Measurements from ENCODE around the gene ARHGAP15.

The ARHGAP15 gene

GRCh38 chr2:143280097-143280757 is 151.0 kb downstream of the ARHGAP15 start:
- DNase-seq: no peak

- DNase-seq: no peak
Observed at GRCh38 chr2:143282684-143283083, 153.5 kb downstream of the ARHGAP15 start.

GRCh38 chr2:143284087-143284675 is 155.0 kb downstream of the ARHGAP15 start:
- peak; percentile 62 for DNase-seq

GRCh38 chr2:143289025-143289424 is 159.8 kb downstream of the ARHGAP15 start:
- DNase-seq: no peak

DNA sequence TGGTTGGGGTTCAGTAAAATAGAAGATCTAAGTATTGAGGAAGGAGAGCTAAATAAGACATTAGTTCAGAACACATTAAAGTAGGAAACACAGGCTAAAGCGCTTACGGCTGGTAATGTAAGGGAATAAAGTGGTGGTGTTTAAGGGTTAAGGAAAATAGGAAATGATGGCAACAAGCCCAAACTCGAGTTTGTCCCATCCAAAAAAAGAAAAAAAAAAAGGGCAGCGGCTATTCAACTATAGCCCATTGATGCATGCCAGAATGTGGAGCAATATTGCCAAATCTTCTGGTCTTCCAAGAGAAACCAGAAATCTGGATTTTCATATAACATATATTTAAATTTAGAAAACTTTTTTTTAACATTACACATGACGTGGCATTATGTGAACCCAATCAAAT is 161.0 kb downstream of the ARHGAP15 start:
- no peak for DNase-seq

GRCh38 chr2:143294068-143294467 is 164.8 kb downstream of the ARHGAP15 start:
- no peak for DNase-seq

DNA sequence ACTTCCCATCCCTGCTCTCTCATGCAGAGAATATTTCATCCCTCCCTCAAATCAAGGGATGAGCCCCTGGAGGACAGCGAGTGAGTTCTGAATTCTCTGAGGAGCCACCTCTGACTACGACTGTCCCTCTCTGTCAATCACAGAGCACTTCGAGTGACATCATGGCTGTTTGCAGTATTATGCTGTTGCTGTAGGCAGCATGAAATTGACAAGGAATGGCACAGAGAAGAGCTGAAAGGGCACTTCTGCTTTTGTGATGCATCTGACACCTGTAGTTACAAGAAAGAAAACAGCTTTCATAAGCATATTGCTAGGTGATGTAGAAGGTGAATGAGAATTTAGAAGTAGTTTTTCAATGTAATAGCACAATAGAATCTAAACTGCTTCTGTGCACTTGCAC is 166.9 kb downstream of the ARHGAP15 start:
- no peak for DNase-seq

- DNase-seq: no peak
Observed at GRCh38 chr2:143297182-143297581, 168.0 kb downstream of the ARHGAP15 start.

DNA sequence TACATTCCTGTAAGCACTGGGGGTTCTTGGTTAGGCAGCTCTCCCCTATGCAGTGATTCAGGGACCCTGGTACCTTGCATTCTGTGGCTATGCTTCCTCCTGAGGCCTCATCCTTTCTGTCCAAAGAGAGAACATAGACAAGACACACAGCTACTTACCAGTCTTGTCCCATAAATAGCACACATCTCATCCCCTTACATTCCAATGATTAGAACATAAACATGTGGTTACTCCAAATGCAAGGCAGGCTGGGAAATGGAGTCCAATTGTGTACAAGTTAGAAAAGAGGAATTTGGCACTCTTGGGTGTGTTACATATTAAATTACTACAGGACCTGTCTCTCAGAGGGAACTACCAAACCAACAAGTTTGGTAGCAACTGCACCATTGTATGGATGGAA is 171.3 kb downstream of the ARHGAP15 start:
- no peak for DNase-seq

DNA sequence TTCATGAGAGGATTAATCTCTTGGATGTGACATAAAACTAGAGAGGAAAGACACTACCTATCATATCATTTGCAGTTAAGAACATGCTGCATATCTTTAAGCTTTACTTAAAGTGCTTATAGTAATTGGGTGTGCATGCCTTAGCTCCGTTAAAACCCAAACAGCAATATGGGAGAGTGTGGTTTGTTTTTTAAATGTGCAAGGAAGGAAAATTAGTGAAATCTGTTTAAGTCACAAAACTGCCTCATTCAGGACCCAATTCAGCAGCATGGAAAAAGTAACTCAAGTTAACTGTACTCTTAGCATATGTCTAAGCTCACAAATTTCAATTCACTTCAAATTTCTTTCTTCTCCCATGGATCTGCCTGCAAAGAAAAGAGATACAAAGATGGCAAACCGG is 182.2 kb downstream of the ARHGAP15 start:
- DNase-seq: no peak

DNA sequence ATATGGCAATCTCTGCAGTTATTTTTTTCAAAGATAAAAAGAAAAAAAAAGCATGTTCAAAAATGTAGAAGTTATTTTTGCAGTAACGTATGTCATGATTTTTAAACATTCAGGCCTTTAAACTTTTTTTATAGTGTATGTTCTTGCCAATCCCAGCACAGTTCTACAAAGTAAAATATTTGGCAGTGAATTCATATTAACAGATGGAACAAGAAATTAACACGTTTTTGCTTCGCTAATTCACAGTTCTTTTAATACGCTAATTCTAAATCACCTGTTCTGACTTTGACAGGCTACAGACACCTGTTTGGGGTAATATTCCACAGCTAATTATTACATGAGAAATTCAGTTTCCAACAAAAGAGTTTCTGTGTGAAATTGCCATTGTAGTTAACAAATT is 183.2 kb downstream of the ARHGAP15 start:
- no peak for DNase-seq

GRCh38 chr2:143313861-143314260 is 184.6 kb downstream of the ARHGAP15 start:
- no peak for DNase-seq

DNA sequence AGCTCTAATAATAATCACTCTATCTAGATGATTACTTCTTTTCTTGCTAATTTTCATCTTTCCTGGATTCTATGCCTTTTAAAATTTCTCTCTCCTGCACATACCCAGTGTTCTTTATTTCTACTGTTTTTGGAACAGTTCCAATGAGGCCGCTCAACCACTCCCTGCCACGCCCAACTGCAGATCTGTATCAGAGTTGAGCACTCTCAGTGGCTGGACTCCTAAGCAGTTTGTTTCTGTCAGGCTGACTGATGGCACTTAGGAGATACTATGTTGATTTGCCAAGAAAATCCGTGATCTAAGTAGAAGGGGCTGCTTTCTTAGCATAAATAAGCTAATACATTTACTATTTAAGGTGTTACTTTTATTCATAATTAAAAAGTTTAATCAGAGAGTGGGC is 192.8 kb downstream of the ARHGAP15 start:
- no peak for DNase-seq

- DNase-seq: no peak
Observed at GRCh38 chr2:143329288-143329687, 200.1 kb downstream of the ARHGAP15 start.

DNA sequence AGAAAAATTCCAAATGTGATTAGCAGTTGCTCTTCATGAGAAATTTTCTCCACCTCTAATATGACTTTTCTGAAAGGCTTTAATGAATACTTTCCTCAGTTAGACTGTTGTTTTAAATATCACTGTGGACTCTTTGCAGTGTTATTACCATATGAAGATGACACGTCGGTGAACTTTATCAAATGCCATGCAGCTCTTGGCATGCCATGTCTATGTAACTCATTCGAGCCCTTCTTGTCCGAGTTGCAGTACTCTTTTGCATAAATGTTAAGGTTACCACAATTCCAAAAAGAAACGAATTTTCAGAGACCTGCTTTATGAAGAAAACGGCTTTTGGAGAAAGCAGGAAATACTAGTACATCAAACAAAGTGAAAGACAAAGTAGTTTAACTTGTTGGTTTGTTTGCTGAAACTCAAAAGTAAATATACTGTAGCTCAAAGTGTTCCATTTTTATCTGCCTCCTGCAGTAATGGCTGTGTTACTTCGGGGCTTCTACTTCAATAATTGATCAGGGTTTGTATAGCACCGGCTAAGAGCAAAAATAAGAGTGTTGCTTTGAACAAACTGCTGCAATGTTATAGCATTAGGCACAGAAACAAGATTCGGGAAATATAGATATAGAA is 204.1 kb downstream of the ARHGAP15 start:
- DNase-seq: no peak

- no peak for DNase-seq
Observed at GRCh38 chr2:143333847-143334246, 204.6 kb downstream of the ARHGAP15 start.

GRCh38 chr2:143334837-143335236 is 205.6 kb downstream of the ARHGAP15 start:
- no peak for DNase-seq

GRCh38 chr2:143336719-143337210 is 207.5 kb downstream of the ARHGAP15 start:
- no peak for DNase-seq

- DNase-seq: peak; percentile 13
Observed at GRCh38 chr2:143341478-143341877, 212.3 kb downstream of the ARHGAP15 start.

DNA sequence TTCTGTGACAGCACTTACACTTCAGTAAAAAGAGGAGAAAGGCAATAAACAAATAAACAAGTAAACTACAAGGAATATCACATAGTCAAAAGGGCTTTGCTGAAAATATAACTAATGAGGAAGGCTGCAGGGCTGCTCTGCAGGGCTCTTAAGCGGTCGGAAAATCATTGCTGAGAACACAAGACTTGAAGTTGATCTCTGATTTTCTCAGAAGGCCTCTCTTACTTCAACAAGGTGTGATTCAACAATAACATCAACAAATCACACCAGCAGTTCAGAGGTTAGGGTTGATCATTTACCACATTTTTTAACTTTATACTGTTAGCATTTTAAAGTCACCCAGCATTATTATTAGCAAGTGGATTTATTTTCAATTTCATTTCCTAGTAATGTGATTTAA is 215.6 kb downstream of the ARHGAP15 start:
- DNase-seq: no peak

GRCh38 chr2:143345887-143346787 is 216.9 kb downstream of the ARHGAP15 start:
- DNase-seq: no peak

DNA sequence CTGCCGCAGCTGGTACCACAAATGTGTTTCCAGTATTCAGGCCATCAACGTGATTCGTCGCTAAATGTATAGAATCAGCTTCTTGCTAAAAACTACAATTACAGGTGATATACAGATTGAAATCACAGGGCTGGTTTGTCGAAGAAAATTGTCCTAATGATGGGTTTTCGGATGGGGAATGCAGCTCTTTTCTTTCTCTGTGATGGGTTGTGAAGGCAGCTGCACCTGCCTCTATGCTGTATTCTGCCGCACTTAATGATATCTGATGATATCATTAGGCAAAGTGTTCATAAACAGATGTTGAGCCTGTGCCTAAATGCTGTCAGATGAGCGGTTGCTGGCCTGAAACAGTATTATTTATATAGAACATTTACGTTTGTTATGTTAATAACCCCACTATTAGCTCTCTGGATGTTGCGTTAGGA is 218.1 kb downstream of the ARHGAP15 start:
- DNase-seq: no peak

GRCh38 chr2:143347901-143348414 is 218.7 kb downstream of the ARHGAP15 start:
- peak; percentile 36 for DNase-seq
